C4-2B (cell line): ENCODE results near the gene PGS1.

Experiments
- ZFX ChIP-seq: fragments of 450-650 bp; IDR thresholded peaks from 2 replicates; pipeline ENCODE4 v1.6.1; 2017
- TF ChIP-seq, protein P1 (sequence below): fragments of 450-650 bp; conservative IDR thresholded peaks from 2 replicates; pipeline ENCODE4 v1.5.1; 2017; ENCODE audit warnings: mild to moderate bottlenecking

DNA sequence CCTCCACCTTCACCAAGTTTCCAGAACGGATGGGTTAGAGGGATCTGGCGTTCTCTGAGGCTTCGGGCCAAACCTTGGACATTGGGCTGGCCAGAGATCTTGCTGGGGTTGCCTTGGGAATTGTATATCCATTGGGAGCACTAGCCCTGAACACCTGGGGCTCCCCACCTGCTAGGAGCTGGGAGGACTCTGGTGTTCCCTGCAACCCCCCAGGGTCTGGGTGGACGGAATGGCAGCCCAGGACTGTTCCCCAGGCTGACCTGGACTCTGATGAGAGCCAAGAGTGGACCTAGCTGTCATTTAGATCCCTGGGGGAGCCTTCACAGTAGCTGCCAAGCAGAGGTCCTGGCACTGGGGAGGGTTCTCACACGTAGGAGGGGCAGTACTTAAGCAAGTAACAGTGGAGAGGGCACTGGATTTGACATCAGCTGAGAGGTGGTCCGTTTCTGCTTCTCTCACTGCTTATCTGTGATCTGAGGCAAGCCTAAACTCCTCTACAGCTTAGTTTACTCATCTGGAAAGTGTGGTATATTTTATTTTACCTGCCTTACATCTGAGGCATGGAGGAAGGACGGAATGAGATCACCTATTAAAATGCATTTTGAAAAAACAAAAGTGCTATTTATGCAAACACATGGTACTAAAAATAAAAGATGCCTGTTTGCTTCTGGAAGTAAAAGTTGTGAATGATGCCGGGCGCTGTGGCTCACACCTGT lies 30.2 kb upstream of the PGS1 start:
- TF ChIP-seq, protein P1, sequence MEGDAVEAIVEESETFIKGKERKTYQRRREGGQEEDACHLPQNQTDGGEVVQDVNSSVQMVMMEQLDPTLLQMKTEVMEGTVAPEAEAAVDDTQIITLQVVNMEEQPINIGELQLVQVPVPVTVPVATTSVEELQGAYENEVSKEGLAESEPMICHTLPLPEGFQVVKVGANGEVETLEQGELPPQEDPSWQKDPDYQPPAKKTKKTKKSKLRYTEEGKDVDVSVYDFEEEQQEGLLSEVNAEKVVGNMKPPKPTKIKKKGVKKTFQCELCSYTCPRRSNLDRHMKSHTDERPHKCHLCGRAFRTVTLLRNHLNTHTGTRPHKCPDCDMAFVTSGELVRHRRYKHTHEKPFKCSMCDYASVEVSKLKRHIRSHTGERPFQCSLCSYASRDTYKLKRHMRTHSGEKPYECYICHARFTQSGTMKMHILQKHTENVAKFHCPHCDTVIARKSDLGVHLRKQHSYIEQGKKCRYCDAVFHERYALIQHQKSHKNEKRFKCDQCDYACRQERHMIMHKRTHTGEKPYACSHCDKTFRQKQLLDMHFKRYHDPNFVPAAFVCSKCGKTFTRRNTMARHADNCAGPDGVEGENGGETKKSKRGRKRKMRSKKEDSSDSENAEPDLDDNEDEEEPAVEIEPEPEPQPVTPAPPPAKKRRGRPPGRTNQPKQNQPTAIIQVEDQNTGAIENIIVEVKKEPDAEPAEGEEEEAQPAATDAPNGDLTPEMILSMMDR: no peak
- TF ChIP-seq ZFX: no peak
